Measurements from ENCODE around the gene LCE3D. TPM values are rescaled to one million over a fixed set of nuclear protein-coding genes. Genes with fewer than 3 reads are reported as not detected.

LCE3D gene
- total and polyA plus RNA-seq, 10 of the 15 experiments (the other 5 are each of a cell fraction or from before 2014, with no cell fraction given): 0.27 TPM; not detected in 9

- intact Hi-C loops (cut with micrococcal nuclease; ENCODE audit: unreplicated experiment): no loop called here
- 0% methylated on average over 1 of the region's 1 CpG for WGBS (ENCODE audit: insufficient coverage, insufficient replicate concordance, low lambda C conversion rate, missing lambda C conversion rate)
- Histone ChIP-seq H3K79me2 (ENCODE audit: control insufficient read depth, insufficient read depth, low read length) (no peaks in the 10 kb centered on the region), H3K9me3 (replicated peaks; ENCODE audit: control insufficient read depth, insufficient read depth, low read length) (no peaks in the 10 kb centered on the region), H3K4me2 (ENCODE audit: control insufficient read depth, insufficient read depth) (no peak overlapping the region), H3K9ac (ENCODE audit: control insufficient read depth, insufficient read depth, low read length) (no peak overlapping the region), H3K36me3 (ENCODE audit: control insufficient read depth in 2 of 2, insufficient read depth in 2 of 2, low read length in 1 of 2) (no peaks in the 10 kb centered on the region), H3K4me3 (no peak overlapping the region), H3K27ac (ENCODE audit: control insufficient read depth, insufficient read depth) (no peak overlapping the region), H2AFZ (ENCODE audit: control insufficient read depth, low read depth, low read length) (no peak overlapping the region), H3K4me1 (ENCODE audit: control insufficient read depth, insufficient read depth, low read length) (no peaks in the 10 kb centered on the region), H3K27me3 (replicated peaks in 1 of 2; ENCODE audit: control insufficient read depth in 2 of 2, insufficient read depth in 2 of 2, low read length in 1 of 2) (no peaks in the 10 kb centered on the region), H4K20me1 (ENCODE audit: control insufficient read depth, insufficient read depth) (no peaks in the 10 kb centered on the region)
- ATAC-seq: peak; percentile 41; the same call in 1 of the 3 replicates
- CTCF ChIA-PET: interaction anchor here (1.0 kb wide), 1 partner anchor 89 kb away, joined by 3 read pairs; no protein-coding TSS in a partner anchor
- TF ChIP-seq CTCF (IDR thresholded peaks at IDR 0.05 in 2 of 3, conservative IDR thresholded peaks at IDR 0.05 in 1 of 3; ENCODE audit: control insufficient read depth in 2 of 3, extremely low read depth in 1 of 3, insufficient read depth in 1 of 3, low read depth in 3 of 3, low read length in 3 of 3) (peak; percentile 17 to 30 (median 26); a peak in 4 of 6 replicates), TCF3 (IDR thresholded peaks at IDR 0.05; ENCODE audit: borderline replicate concordance, insufficient read depth, low read depth, low read length) (no peak), RAD21 (IDR thresholded peaks at IDR 0.05; ENCODE audit: insufficient read depth, low read depth, low read length) (peak; percentile 18; the same call in 1 of the 2 replicates), SMC3 (IDR thresholded peaks at IDR 0.05; ENCODE audit: borderline replicate concordance, low read length) (peak; percentile 34; the same call in 1 of the 2 replicates), NRF1 (conservative IDR thresholded peaks at IDR 0.05; ENCODE audit: low read depth, low read length) (no peak)
- in situ Hi-C loops (cut with MboI): no loop called here
- SMC1A ChIA-PET (ENCODE audit: uncharacterized antibody, unreplicated experiment): no interaction called here
- no TSS peak for BruUV-seq (replicated peaks)
- POLR2A ChIA-PET: no interaction called here
- no peak for FAIRE-seq
- RAD21 ChIA-PET (ENCODE audit: unreplicated experiment): no interaction called here
- DNase-seq (ENCODE audit: low read depth, low spot score): no peak
Measured at GRCh38 chr1:152585586-152585985, 5.3 kb upstream of the LCE3D start.

GRCh38 chr1:152582647-152583046 is 2.3 kb upstream of the LCE3D start:
- no peak for FAIRE-seq
- Histone ChIP-seq H3K27ac (ENCODE audit: control insufficient read depth, insufficient read depth) (no peak overlapping the region), H3K27me3 (replicated peaks in 1 of 2; ENCODE audit: control insufficient read depth in 2 of 2, insufficient read depth in 2 of 2, low read length in 1 of 2) (peaks cover 0 to 1% of the 10 kb centered on the region in 2 experiments; a peak in 1 of 4 replicates), H3K4me2 (ENCODE audit: control insufficient read depth, insufficient read depth) (no peak overlapping the region), H3K79me2 (ENCODE audit: control insufficient read depth, insufficient read depth, low read length) (no peaks in the 10 kb centered on the region), H3K36me3 (ENCODE audit: control insufficient read depth in 2 of 2, insufficient read depth in 2 of 2, low read length in 1 of 2) (no peaks in the 10 kb centered on the region), H3K4me1 (ENCODE audit: control insufficient read depth, insufficient read depth, low read length) (0 out of 2 replicates have a peak, but pooled peaks cover 5% of the 10 kb centered on the region), H3K9me3 (replicated peaks; ENCODE audit: control insufficient read depth, insufficient read depth, low read length) (no peaks in the 10 kb centered on the region; the same call in 2 of the 3 replicates), H3K4me3 (no peak overlapping the region), H4K20me1 (ENCODE audit: control insufficient read depth, insufficient read depth) (no peaks in the 10 kb centered on the region), H3K9ac (ENCODE audit: control insufficient read depth, insufficient read depth, low read length) (no peak overlapping the region), H2AFZ (ENCODE audit: control insufficient read depth, low read depth, low read length) (no peak overlapping the region)
- TF ChIP-seq PAX5 (IDR thresholded peaks at IDR 0.05; ENCODE audit: borderline replicate concordance, low read depth, low read length): no peak
- no peak for TF ChIP-seq MEF2B (IDR thresholded peaks at IDR 0.05; ENCODE audit: partially characterized antibody, poor library complexity, severe bottlenecking)
- TF ChIP-seq DPF2 (IDR thresholded peaks at IDR 0.05): no peak
- no peak for TF ChIP-seq FOXK2 (IDR thresholded peaks at IDR 0.05)
- no peak for TF ChIP-seq ZNF24 (IDR thresholded peaks at IDR 0.05)
- RAD21 ChIA-PET (ENCODE audit: unreplicated experiment): no interaction called here
- intact Hi-C loops (cut with micrococcal nuclease; ENCODE audit: unreplicated experiment): no loop called here
- SMC1A ChIA-PET (ENCODE audit: uncharacterized antibody, unreplicated experiment): no interaction called here
- in situ Hi-C loops (cut with MboI): no loop called here
- WGBS (ENCODE audit: insufficient coverage, insufficient replicate concordance, low lambda C conversion rate, missing lambda C conversion rate): 5% methylated on average over 1 of the region's 1 CpG
- BruUV-seq (replicated peaks): no TSS peak
- DNase-seq (ENCODE audit: low read depth, low spot score): no peak
- POLR2A ChIA-PET: no interaction called here
- CTCF ChIA-PET: no interaction called here
- no peak for ATAC-seq
